HG02970 (cell line): ENCODE data around the gene RNF14.
"Not testable (repeated sequence)": the region's sequence is repeated elsewhere in the genome, so short reads cannot be mapped to it uniquely, and the experiment has no call there.

Source experiments
- ATAC-seq: cut with Tn5 transposase; IDR thresholded peaks from one replicate; pipeline ENCODE4 v1.9.1; 2021; ENCODE audit warnings: mild to moderate bottlenecking, moderate library complexity, moderate number of reproducible peaks; ENCODE audit not compliant: unreplicated experiment, low FRiP score

RNF14 gene

DNA sequence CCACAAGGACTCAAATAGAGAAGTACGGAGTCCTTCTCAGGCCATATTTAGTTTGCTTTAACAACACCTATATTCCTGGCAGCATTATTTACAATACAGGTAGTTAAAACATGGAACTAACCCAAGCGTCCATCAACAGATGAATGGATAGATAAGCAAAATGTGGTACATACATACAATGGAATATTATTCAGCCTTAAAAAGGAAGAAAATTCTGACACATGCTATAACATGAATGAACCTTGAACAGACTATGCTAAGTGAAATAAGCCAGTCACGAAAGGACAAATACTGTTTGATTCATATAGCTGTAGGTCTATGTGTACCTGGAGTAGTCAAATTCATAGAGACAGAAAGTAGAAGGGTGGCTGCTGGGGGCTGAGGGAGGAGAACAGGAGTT, 68.7 kb downstream of the RNF14 start:
- ATAC-seq = not testable (repeated sequence)

DNA sequence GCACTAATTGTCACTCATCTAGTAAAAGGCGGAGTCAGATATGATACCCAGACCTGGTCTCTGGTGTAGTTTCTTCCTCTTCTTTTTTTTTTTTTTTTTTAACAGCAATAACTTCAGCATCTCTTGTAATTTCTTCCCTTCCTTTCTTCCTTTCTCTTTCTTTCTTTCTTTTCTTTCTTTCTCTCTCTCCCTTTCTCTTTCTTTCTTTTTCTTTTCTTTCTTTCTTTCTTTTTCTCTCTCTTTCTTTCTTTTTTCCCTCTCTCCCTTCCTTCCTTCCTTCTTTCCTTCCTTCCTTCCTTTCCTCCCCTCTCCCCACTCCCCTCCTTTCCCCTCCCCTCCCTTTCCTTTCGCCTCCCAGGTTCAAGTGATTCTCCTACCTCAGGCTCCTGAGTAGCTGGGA, 69.8 kb downstream of the RNF14 start:
- no peak for ATAC-seq
